ENCODE data around the gene PRX. TPM values are rescaled to one million over a fixed set of nuclear protein-coding genes. Genes with fewer than 3 reads are reported as not detected.

PRX gene
- total and polyA plus RNA-seq, 9 of the 15 experiments (the other 6 are each of a cell fraction or from before 2014, with no cell fraction given): 0.65 to 3.5 (median 1.7) TPM; not detected in 2

DNA sequence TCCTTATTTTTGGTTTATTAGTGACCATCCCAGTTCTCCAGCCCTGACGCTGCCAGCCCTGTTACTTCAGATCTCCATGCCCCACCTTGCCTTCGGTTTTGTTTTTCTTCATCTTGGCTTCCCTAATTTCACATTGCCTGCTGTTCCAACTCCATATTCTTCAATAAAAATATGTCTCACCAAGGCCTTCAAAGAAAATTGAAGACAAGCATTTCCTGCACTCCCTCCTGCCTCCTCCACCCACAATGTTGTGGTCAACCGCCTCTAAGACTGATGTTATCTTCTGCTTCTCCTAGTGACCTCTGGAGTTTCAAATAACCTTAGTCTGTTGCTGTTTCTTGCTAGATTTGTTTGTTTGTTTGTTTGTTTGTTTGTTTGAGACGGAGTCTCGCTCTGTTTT, 50.1 kb downstream of the PRX start (continued):
- no peak for TF ChIP-seq HDAC6 (IDR thresholded peaks at IDR 0.05; ENCODE audit: low read depth, low read length)
- TF ChIP-seq KAT8 (IDR thresholded peaks at IDR 0.05; ENCODE audit: low read depth): no peak
- TF ChIP-seq MCM2 (IDR thresholded peaks at IDR 0.05; ENCODE audit: low read depth): no peak
- no peak for TF ChIP-seq ZNF436 (CRISPR knock-in tag; IDR thresholded peaks at IDR 0.05)
- no peak for TF ChIP-seq NCOA6 (IDR thresholded peaks at IDR 0.05)
- TF ChIP-seq FOXJ2 (tag; IDR thresholded peaks at IDR 0.05): 0 out of 2 replicates have a peak, but pooled peaks have one; percentile 48
- TF ChIP-seq, protein P1, sequence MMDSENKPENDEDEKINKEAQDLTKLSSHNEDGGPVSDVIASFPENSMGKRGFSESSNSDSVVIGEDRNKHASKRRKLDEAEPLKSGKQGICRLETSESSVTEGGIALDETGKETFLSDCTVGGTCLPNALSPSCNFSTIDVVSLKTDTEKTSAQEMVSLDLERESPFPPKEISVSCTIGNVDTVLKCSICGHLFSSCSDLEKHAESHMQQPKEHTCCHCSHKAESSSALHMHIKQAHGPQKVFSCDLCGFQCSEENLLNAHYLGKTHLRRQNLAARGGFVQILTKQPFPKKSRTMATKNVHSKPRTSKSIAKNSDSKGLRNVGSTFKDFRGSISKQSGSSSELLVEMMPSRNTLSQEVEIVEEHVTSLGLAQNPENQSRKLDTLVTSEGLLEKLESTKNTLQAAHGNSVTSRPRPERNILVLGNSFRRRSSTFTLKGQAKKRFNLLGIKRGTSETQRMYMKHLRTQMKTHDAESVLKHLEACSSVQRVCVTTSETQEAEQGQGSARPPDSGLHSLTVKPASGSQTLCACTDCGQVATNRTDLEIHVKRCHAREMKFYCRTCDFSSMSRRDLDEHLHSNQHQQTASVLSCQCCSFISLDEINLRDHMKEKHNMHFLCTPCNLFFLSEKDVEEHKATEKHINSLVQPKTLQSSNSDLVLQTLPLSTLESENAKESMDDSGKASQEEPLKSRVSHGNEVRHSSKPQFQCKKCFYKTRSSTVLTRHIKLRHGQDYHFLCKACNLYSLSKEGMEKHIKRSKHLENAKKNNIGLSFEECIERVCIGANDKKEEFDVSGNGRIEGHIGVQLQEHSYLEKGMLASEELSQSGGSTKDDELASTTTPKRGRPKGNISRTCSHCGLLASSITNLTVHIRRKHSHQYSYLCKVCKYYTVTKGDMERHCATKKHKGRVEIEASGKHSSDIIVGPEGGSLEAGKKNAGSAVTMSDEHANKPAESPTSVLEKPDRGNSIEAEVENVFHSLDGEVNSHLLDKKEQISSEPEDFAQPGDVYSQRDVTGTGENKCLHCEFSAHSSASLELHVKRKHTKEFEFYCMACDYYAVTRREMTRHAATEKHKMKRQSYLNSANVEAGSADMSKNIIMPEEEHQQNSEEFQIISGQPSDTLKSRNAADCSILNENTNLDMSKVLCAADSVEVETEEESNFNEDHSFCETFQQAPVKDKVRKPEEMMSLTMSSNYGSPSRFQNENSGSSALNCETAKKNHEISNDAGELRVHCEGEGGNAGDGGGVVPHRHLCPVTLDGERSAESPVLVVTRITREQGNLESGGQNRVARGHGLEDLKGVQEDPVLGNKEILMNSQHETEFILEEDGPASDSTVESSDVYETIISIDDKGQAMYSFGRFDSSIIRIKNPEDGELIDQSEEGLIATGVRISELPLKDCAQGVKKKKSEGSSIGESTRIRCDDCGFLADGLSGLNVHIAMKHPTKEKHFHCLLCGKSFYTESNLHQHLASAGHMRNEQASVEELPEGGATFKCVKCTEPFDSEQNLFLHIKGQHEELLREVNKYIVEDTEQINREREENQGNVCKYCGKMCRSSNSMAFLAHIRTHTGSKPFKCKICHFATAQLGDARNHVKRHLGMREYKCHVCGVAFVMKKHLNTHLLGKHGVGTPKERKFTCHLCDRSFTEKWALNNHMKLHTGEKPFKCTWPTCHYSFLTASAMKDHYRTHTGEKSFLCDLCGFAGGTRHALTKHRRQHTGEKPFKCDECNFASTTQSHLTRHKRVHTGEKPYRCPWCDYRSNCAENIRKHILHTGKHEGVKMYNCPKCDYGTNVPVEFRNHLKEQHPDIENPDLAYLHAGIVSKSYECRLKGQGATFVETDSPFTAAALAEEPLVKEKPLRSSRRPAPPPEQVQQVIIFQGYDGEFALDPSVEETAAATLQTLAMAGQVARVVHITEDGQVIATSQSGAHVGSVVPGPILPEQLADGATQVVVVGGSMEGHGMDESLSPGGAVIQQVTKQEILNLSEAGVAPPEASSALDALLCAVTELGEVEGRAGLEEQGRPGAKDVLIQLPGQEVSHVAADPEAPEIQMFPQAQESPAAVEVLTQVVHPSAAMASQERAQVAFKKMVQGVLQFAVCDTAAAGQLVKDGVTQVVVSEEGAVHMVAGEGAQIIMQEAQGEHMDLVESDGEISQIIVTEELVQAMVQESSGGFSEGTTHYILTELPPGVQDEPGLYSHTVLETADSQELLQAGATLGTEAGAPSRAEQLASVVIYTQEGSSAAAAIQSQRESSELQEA (IDR thresholded peaks at IDR 0.05; ENCODE audit: low read depth): no peak
- no peak for TF ChIP-seq DNMT1 (IDR thresholded peaks at IDR 0.05)
- peak; percentile 56; the same call in 1 of the 2 replicates for TF ChIP-seq RNF2 (IDR thresholded peaks at IDR 0.05)
- no peak for TF ChIP-seq TARDBP (IDR thresholded peaks at IDR 0.05)
- TF ChIP-seq CBFB (CRISPR knock-in tag; IDR thresholded peaks at IDR 0.05): 0 out of 2 replicates have a peak, but pooled peaks have one; percentile 61
- TF ChIP-seq ZNF75A (CRISPR knock-in tag; IDR thresholded peaks at IDR 0.05): no peak
- no peak for TF ChIP-seq ARID3B (CRISPR knock-in tag; IDR thresholded peaks at IDR 0.05; ENCODE audit: borderline replicate concordance)
- TF ChIP-seq POLR2G (IDR thresholded peaks at IDR 0.05; ENCODE audit: low read depth, low read length): no peak
- TF ChIP-seq, protein P2, sequence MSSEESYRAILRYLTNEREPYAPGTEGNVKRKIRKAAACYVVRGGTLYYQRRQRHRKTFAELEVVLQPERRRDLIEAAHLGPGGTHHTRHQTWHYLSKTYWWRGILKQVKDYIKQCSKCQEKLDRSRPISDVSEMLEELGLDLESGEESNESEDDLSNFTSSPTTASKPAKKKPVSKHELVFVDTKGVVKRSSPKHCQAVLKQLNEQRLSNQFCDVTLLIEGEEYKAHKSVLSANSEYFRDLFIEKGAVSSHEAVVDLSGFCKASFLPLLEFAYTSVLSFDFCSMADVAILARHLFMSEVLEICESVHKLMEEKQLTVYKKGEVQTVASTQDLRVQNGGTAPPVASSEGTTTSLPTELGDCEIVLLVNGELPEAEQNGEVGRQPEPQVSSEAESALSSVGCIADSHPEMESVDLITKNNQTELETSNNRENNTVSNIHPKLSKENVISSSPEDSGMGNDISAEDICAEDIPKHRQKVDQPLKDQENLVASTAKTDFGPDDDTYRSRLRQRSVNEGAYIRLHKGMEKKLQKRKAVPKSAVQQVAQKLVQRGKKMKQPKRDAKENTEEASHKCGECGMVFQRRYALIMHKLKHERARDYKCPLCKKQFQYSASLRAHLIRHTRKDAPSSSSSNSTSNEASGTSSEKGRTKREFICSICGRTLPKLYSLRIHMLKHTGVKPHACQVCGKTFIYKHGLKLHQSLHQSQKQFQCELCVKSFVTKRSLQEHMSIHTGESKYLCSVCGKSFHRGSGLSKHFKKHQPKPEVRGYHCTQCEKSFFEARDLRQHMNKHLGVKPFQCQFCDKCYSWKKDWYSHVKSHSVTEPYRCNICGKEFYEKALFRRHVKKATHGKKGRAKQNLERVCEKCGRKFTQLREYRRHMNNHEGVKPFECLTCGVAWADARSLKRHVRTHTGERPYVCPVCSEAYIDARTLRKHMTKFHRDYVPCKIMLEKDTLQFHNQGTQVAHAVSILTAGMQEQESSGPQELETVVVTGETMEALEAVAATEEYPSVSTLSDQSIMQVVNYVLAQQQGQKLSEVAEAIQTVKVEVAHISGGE (CRISPR knock-in tag; IDR thresholded peaks at IDR 0.05): no peak
- TF ChIP-seq CAMTA2 (CRISPR knock-in tag; conservative IDR thresholded peaks at IDR 0.05): no peak
- no peak for TF ChIP-seq EHMT2 (IDR thresholded peaks at IDR 0.05)
- TF ChIP-seq PTBP1 (IDR thresholded peaks at IDR 0.05; ENCODE audit: low read depth, low read length): no peak
